Spleen (tissue), 7 donors: ENCODE data around the gene ST13.

Experiments used
- POLR2A ChIP-seq, 3 donors: fragments of 450-650 bp; IDR thresholded peaks; one replicate each; pipeline ENCODE4 v1.5.1; 2017; ENCODE audit warnings: antibody characterized with exemption in 3 of 3, mild to moderate bottlenecking in 1 of 3
- POLR2AphosphoS5 ChIP-seq, 3 donors: sonication (generic); formaldehyde crosslinking; IDR thresholded peaks; one replicate each; pipeline ENCODE4 v1.5.1; 2017; ENCODE audit warnings: antibody characterized with exemption in 3 of 3
- TF ChIP-seq, protein P1 (sequence below), 11 experiments: fragments of 200-600 bp in 7 of 11; fragments of 450-650 bp in 4 of 11; sonication (generic) in 4 of 11; IDR thresholded peaks in 8 of 11; conservative IDR thresholded peaks in 3 of 11; 1 replicate in 7 of 11; 2 replicates in 4 of 11; pipeline versions ENCODE4 v1.4.0 to v1.8.0; 2016 to 2021; ENCODE audit warnings: antibody characterized with exemption in 11 of 11, inconsistent platforms in 4 of 11, mild to moderate bottlenecking in 1 of 11
- donor health status: DM: no; HTN: no; CAD: no; lungs with moderate emphysema.
- donor health status: DM: no; HTN: no; CAD: no.
- donor health status: DM: no; HTN: no; CAD: no.

DNA sequence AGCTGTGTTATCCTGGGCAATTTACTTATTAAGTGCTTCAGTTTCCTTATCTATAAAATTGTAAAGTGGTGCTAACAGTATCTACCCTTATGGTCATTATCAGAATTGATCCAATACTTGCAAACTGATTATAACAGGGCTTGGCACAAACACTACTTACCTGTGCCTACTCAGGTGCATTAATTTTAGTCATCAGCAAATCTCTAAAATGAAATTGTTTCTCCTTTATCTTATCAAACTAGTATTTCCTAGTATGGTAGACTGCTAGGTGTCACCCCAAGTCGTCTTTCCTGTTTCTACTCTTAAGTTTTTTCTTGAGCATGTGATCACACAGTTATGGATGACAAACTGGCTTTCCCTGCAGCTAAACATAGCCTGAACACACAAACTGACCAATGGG lies 33.0 kb downstream of the ST13 start:
- TF ChIP-seq, protein P1, sequence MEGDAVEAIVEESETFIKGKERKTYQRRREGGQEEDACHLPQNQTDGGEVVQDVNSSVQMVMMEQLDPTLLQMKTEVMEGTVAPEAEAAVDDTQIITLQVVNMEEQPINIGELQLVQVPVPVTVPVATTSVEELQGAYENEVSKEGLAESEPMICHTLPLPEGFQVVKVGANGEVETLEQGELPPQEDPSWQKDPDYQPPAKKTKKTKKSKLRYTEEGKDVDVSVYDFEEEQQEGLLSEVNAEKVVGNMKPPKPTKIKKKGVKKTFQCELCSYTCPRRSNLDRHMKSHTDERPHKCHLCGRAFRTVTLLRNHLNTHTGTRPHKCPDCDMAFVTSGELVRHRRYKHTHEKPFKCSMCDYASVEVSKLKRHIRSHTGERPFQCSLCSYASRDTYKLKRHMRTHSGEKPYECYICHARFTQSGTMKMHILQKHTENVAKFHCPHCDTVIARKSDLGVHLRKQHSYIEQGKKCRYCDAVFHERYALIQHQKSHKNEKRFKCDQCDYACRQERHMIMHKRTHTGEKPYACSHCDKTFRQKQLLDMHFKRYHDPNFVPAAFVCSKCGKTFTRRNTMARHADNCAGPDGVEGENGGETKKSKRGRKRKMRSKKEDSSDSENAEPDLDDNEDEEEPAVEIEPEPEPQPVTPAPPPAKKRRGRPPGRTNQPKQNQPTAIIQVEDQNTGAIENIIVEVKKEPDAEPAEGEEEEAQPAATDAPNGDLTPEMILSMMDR (IDR thresholded peaks at IDR 0.05 in 8 of 11, conservative IDR thresholded peaks at IDR 0.05 in 3 of 11), result no peak
- TF ChIP-seq POLR2AphosphoS5 (IDR thresholded peaks at IDR 0.05), result no peak
- no peak for TF ChIP-seq POLR2A (IDR thresholded peaks at IDR 0.05)
